Naive thymus-derived CD8-positive, alpha-beta T cell (primary cell): ENCODE measurements around the gene LIPT2. TPM values are rescaled to one million over a fixed set of nuclear protein-coding genes. Genes with fewer than 3 reads are reported as not detected.

Experiments
- ATAC-seq, 2 donors: fragments of 150-1000 bp; cut with Tn5 transposase in 1 of 2; sonication (Bioruptor Pico), chemical (Tn5 transposase) in 1 of 2; 1 replicate in 1 of 2; 2 replicates in 1 of 2; pipeline ENCODE4 v1.10.0; 2021; ENCODE audit warnings: mild to moderate bottlenecking in 2 of 2, moderate library complexity in 2 of 2
- POLR2A ChIA-PET: fragments of 350-600 bp; sonication (Branson Sonifier 250); formaldehyde crosslinking; loops from one replicate; lab custom pipeline; 2021; ENCODE audit warnings: antibody characterized with exemption; lab: Charles Lee
- DNase-seq, 10 donors: peaks; one replicate each; pipeline versions ENCODE4 v3.0.0 to v3.0.0-alpha.2; 2020 to 2022
- H3K27ac Mint-ChIP-seq, 10 donors: one replicate each; pipeline ENCODE4 v1.8.0; 2020 to 2022; ENCODE audit warnings: mild to moderate bottlenecking in 10 of 10, mixed read lengths in 10 of 10, moderate library complexity in 4 of 10, inconsistent platforms in 1 of 10
- H3K27me3 Mint-ChIP-seq, 5 donors: one replicate each; pipeline ENCODE4 v1.8.0; 2021 to 2022; ENCODE audit warnings: mixed read lengths in 5 of 5
- H3K36me3 Mint-ChIP-seq, 3 donors: one replicate each; pipeline ENCODE4 v1.8.0; 2020 to 2022; ENCODE audit warnings: mixed read lengths in 3 of 3, mild to moderate bottlenecking in 2 of 3, inconsistent platforms in 1 of 3
- H3K4me1 Mint-ChIP-seq, 4 donors: one replicate each; pipeline ENCODE4 v1.8.0; 2021 to 2022; ENCODE audit warnings: mixed read lengths in 4 of 4
- H3K4me3 Mint-ChIP-seq, 10 donors: one replicate each; pipeline ENCODE4 v1.8.0; 2020 to 2022; ENCODE audit warnings: mild to moderate bottlenecking in 10 of 10, mixed read lengths in 10 of 10, moderate library complexity in 6 of 10, inconsistent platforms in 1 of 10
- H3K9me3 Mint-ChIP-seq, 9 donors: one replicate each; pipeline ENCODE4 v1.8.0; 2020 to 2022; ENCODE audit warnings: mixed read lengths in 9 of 9, mild to moderate bottlenecking in 3 of 9, inconsistent platforms in 1 of 9, moderate library complexity in 1 of 9
- polyA plus RNA-seq, 3 donors: library from polyadenylated mRNA; unstranded; fragments of 300-500 nt; fragmentation: Illumina TruSeq; gene quantifications; one replicate each; pipeline ENCODE4 v1.2.3, GENCODE V29; 2021
- total RNA-seq, 8 experiments: library from RNA in 2 of 8; stranded (reverse) in 2 of 8; gene quantifications; one replicate each; pipeline ENCODE4 v1.2.3 and lab custom pipeline; 2021 to 2026

The LIPT2 gene
- total and polyA plus RNA-seq, 5 experiments from 2014 or later: 13.4 to 23.5 (median 17.8) TPM

DNA sequence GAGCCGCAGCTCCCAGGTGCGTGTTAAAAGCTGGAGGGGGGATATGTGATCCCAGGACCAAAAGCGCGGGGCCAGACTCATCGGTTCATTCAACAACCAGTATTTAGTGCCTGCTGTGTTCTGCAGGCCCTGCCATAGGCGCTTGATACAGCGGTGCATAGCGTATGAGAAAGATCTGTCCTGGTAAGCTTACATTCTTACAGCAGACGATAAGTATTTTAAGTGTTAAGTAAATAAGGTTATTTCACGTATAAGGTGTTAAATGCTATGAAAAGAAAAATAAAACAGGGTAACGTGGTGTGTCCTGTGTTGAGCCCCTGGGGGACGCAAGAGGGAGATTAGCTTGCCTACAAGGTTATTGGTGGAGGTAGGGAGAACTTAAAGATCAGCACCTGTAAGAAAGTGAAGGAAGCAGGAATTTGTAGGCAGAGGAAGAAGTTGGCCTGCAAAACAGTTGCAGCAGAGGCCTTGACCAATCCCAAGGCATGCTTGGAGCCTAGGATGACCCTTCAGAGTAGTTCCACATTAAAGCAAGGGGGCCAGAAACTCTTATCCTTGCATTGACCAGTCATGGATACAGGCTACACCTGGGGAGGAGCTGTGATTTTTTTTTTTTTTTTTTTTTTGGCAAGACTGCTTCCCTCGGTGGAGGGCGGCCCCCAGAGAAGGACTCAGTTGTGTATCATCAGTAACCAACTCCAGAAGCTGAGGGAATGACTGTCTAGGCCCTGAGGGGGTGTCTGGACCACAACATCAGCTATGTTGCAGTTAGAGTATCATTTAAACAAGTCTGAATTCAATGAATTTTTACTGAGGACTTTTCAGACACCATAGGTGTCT is 487 bp upstream of the LIPT2 start:
- Mint-ChIP-seq H3K4me3 (peak overlapping the region; percentile 71 to 92 (median 88)), H3K4me1 (peaks cover 14 to 21% (median 19%) of the 10 kb centered on the region in 4 donors), H3K27ac (peak overlapping the region; percentile 68 to 97 (median 92)), H3K9me3 (no peaks in the 10 kb centered on the region), H3K36me3 (peaks cover 0 to 25% (median 8%) of the 10 kb centered on the region in 3 donors), H3K27me3 (no peaks in the 10 kb centered on the region)
- DNase-seq (no peak), ATAC-seq (no peak)
- POLR2A ChIA-PET: interaction anchor here (0.5 to 2.3 kb wide), 16 partner anchors 10 to 1351 kb away, joined by 3 to 28 read pairs (median 6); partner anchors contain the start of genes C2CD3, FCHSD2, PGM2L1 and POLD3

- peak overlapping the region; percentile 43 to 76 (median 65) for H3K4me3 Mint-ChIP-seq
- ATAC-seq: no peak
- H3K27ac Mint-ChIP-seq: peak overlapping the region in 6 of 10 donors; percentile 19 to 89 (median 58)
- peaks cover 0 to 22% (median under 1%) of the 10 kb centered on the region in 3 donors for H3K36me3 Mint-ChIP-seq
- no peaks in the 10 kb centered on the region for H3K27me3 Mint-ChIP-seq
- H3K4me1 Mint-ChIP-seq: peaks cover 17 to 26% (median 19%) of the 10 kb centered on the region in 4 donors
- POLR2A ChIA-PET: interaction anchor here (0.6 to 0.9 kb wide), 4 partner anchors 93 to 546 kb away, joined by 3 to 5 read pairs (median 4); no protein-coding TSS in a partner anchor
- no peak for DNase-seq
- no peaks in the 10 kb centered on the region for H3K9me3 Mint-ChIP-seq
Observed at GRCh38 chr11:74492084-74492483, 1.4 kb downstream of the LIPT2 start.

- H3K4me3 Mint-ChIP-seq: peak overlapping the region in 2 of 10 donors; percentile 22 to 41
- no peak overlapping the region for H3K27ac Mint-ChIP-seq
- POLR2A ChIA-PET: no interaction called here
- H3K27me3 Mint-ChIP-seq: no peaks in the 10 kb centered on the region
- H3K36me3 Mint-ChIP-seq: peaks cover 0 to 17% (median 0%) of the 10 kb centered on the region in 3 donors
- no peaks in the 10 kb centered on the region for H3K9me3 Mint-ChIP-seq
- peaks cover 17 to 26% (median 19%) of the 10 kb centered on the region in 4 donors for H3K4me1 Mint-ChIP-seq
- DNase-seq (no peak), ATAC-seq (no peak)
Observed at GRCh38 chr11:74490941-74491340, 2.6 kb downstream of the LIPT2 start.

DNA sequence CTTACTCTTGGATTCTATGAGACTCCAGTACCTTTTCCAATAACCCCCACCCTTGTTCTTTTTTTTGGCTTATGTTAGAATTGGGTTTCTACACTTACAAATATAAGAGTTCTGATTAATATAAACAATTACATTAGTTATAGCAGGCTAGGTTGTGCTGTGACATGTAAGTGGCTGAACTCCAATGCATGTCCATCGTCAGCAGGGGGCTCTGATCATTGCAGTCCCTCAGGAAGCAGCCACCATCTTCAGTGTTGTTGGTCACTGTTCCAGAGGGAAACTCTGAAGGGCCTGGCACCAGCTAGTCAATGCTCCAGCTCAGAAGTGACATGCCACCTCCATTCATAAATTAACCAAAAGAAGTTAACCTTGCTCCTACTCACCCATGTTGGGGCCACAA is 5.6 kb downstream of the LIPT2 start:
- peaks cover 6 to 14% (median 9%) of the 10 kb centered on the region in 4 donors for H3K4me1 Mint-ChIP-seq
- POLR2A ChIA-PET: no interaction called here
- no peak for ATAC-seq
- no peak overlapping the region for H3K4me3 Mint-ChIP-seq
- DNase-seq: no peak
- peaks cover 0 to 15% (median 0%) of the 10 kb centered on the region in 3 donors for H3K36me3 Mint-ChIP-seq
- H3K27me3 Mint-ChIP-seq: no peaks in the 10 kb centered on the region
- H3K9me3 Mint-ChIP-seq: no peaks in the 10 kb centered on the region
- H3K27ac Mint-ChIP-seq: peak overlapping the region in 1 of 10 donors; percentile 1

DNA sequence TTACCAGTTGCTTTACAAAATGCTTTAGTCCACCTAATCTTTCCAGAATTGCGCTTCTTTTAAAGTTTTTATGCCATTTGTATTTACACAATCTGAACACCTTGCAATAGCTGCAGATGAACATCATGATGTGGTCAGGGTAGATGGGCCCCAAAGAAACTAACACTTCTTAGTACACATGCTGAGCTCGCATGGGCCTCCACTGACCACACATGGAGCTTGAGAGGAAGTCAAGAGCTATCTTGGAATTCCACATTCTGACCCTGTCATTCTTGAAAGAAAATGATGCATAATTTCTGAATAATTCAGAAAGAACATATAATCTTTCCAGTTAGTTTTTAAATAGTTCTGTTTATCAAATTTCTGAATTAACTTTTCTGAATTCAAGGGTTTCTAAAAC is 7.7 kb downstream of the LIPT2 start:
- DNase-seq (no peak), ATAC-seq (no peak)
- POLR2A ChIA-PET: no interaction called here
- Mint-ChIP-seq H3K9me3 (no peaks in the 10 kb centered on the region), H3K4me3 (no peak overlapping the region), H3K27me3 (no peaks in the 10 kb centered on the region), H3K4me1 (peaks cover 0 to 5% (median 2%) of the 10 kb centered on the region in 4 donors), H3K36me3 (peaks cover 0 to 7% (median 0%) of the 10 kb centered on the region in 3 donors), H3K27ac (no peak overlapping the region)

- no peak overlapping the region for H3K4me3 Mint-ChIP-seq
- DNase-seq (no peak), ATAC-seq (no peak)
- peaks cover 0 to 4% (median 0%) of the 10 kb centered on the region in 4 donors for H3K4me1 Mint-ChIP-seq
- H3K9me3 Mint-ChIP-seq: no peaks in the 10 kb centered on the region
- POLR2A ChIA-PET: interaction anchor here (1.0 kb wide), 1 partner anchor 12 kb away, joined by 4 read pairs; the partner anchor contains the start of gene LIPT2
- no peak overlapping the region for H3K27ac Mint-ChIP-seq
- H3K36me3 Mint-ChIP-seq: no peaks in the 10 kb centered on the region
- peaks cover 0 to 3% (median 0%) of the 10 kb centered on the region in 5 donors for H3K27me3 Mint-ChIP-seq
Observed at GRCh38 chr11:74480688-74481417, 12.7 kb downstream of the LIPT2 start.

- POLR2A ChIA-PET: no interaction called here
- H3K36me3 Mint-ChIP-seq: no peaks in the 10 kb centered on the region
- no peak for DNase-seq
Observed at GRCh38 chr11:74479732-74480123, 13.8 kb downstream of the LIPT2 start.

DNA sequence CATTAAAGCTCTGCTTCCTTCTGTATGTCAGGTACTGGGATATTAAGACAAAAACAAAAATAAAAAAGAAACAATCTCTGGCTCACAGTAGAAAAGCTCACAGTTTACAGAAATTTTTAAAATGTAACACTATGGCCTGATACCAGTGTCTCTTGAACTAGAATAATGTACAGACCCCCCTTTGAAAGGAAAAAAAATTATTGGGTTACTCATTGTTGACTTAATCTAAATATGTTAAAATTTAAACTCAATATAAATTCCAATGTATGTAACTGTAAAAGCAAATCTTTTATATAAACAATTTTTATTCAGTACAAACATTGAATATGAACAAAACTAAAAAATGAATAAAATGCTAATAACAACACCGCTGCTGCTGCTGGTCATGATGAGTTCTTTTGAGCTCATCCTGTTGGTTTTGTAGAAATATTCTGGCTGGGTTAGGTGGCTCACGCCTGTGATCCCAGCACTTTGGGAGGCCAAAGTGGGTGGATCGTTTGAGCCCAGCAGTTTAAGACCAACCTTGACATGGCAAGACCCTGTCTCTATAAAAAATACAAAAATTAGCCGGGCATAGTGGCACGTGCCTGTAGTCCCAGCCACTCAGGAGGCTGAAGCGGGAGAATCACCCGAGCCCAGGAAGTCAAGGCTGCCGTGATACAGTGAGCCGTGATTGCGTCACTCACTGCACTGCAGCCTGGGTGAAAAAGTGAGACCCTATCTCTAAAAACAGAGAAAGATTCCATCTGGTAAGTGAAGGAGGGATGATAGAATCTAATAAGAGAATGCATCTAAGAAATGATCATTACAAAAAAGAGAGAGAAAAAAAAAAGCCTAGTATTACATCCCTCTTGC is 14.4 kb downstream of the LIPT2 start:
- Mint-ChIP-seq H3K36me3 (no peaks in the 10 kb centered on the region), H3K27ac (peak overlapping the region in 1 of 10 donors; percentile 41), H3K4me1 (peaks cover 0 to 4% (median 0%) of the 10 kb centered on the region in 4 donors), H3K9me3 (no peaks in the 10 kb centered on the region), H3K27me3 (peaks cover 0 to 3% (median 0%) of the 10 kb centered on the region in 5 donors), H3K4me3 (no peak overlapping the region)
- POLR2A ChIA-PET: no interaction called here
- ATAC-seq: no peak
- DNase-seq: no peak

More at GRCh38 chr11:74479732-74480123, 13.8 kb downstream of the LIPT2 start:
- no peak for ATAC-seq
- Mint-ChIP-seq H3K27me3 (peaks cover 0 to 3% (median 0%) of the 10 kb centered on the region in 5 donors), H3K9me3 (no peaks in the 10 kb centered on the region), H3K4me3 (no peak overlapping the region), H3K27ac (peak overlapping the region in 1 of 10 donors; percentile 41), H3K4me1 (peaks cover 0 to 4% (median 0%) of the 10 kb centered on the region in 4 donors)

- Mint-ChIP-seq H3K4me3 (no peak overlapping the region), H3K4me1 (peaks cover 0 to 6% (median 0%) of the 10 kb centered on the region in 4 donors), H3K27ac (no peak overlapping the region), H3K36me3 (no peaks in the 10 kb centered on the region), H3K9me3 (no peaks in the 10 kb centered on the region), H3K27me3 (peaks cover 0 to 11% (median 5%) of the 10 kb centered on the region in 5 donors)
- POLR2A ChIA-PET: no interaction called here
- no peak for ATAC-seq
- DNase-seq: no peak
Observed at GRCh38 chr11:74476536-74476935, 17.0 kb downstream of the LIPT2 start.

- Mint-ChIP-seq H3K27ac (no peak overlapping the region), H3K4me3 (no peak overlapping the region), H3K36me3 (no peaks in the 10 kb centered on the region), H3K27me3 (peaks cover 2 to 14% (median 8%) of the 10 kb centered on the region in 5 donors), H3K9me3 (peaks cover 0 to 2% (median 0%) of the 10 kb centered on the region in 9 donors), H3K4me1 (peaks cover 0 to 2% (median 0%) of the 10 kb centered on the region in 4 donors)
- DNase-seq (no peak), ATAC-seq (no peak)
- POLR2A ChIA-PET: no interaction called here
Observed at GRCh38 chr11:74474316-74474715, 19.2 kb downstream of the LIPT2 start.

DNA sequence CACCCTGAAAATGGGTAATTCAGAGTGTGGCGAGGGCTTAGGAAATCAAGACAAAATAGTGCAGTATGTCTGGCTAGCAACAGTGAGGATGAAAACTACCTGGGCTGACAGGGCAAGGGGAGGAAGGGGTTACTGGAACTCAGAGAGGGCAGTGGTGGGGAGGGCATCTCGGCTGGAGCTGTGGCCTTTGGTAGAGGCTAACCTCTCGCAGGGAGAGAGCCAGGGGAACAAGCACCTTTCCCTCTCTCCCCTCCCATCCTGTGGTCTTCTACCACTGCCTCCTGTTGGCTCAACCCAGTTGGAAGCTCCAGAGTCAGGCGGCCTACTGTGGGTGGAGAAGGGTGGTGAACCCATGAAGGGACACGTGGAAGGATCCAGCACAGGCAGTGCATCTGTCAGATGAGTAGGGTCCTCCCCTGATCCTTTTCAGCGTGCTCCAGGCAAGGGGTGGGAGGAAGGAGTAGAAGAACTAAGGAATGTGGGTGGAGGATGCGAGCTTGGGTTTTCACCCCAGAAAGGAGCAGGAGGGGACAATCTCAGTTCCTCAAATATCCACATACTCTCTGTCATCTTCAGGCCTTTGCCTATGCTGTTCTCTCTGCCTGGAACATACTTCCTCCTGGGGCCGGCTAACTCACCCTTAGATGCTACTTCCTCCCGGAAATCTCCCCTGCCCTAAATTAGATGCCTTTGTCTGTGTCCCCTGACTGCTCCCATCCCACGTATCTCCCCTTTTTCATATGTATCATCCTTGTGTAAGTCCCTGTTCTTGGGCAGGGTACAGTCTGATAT is 19.9 kb downstream of the LIPT2 start:
- Mint-ChIP-seq H3K4me3 (no peak overlapping the region), H3K27me3 (peaks cover 4 to 16% (median 10%) of the 10 kb centered on the region in 5 donors), H3K27ac (no peak overlapping the region), H3K4me1 (peaks cover 0 to 3% (median under 1%) of the 10 kb centered on the region in 4 donors), H3K36me3 (no peaks in the 10 kb centered on the region), H3K9me3 (peaks cover 0 to 2% (median 0%) of the 10 kb centered on the region in 9 donors)
- DNase-seq (no peak), ATAC-seq (no peak)
- POLR2A ChIA-PET: interaction anchor here (1.0 kb wide), 1 partner anchor 20 kb away, joined by 3 read pairs; no protein-coding TSS in a partner anchor
